Measurements from ENCODE around the gene MTM1.

The MTM1 gene

GRCh38 chrX:150607201-150607600, 38.8 kb downstream of the MTM1 start:
- no peak for DNase-seq

DNA sequence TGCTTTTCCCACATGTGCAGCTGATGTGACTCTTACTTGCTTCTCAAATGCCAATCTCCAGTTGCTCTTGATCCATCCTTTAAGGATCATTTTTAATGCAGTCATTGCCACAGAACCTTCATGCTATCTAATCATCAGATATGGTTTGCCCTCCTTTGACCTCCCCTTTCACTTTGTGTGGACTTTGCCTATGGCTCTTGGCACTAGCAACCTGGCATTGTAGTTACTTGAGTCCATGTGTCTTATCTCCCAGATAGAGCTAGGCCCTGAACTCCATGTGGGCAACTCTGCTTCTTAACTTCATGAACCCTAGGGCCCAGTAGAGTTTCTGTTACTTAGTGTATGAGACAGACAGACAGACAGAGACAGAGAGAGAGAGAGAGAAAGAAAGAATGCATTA, 41.6 kb downstream of the MTM1 start:
- DNase-seq = no peak

DNA sequence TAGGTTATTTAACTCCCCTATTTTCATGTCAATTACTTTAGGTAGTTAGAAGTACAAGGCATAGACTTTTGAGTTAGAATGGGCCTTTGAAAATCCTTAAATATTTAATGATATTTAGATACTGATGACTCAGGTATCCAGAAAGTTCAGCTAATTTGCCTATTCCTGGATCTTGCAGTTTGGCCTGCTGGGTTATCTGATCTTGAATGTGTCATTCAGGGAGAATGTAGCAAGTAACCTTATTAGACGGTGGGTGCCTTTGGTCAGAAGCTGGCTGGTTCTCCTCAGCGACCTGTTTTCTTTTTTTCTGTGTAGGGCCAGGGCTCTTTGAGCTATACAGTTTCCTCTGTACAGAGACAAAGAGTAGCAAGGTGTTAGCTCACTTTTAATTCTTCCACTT, 42.0 kb downstream of the MTM1 start:
- DNase-seq = no peak

GRCh38 chrX:150615356-150615755, 46.9 kb downstream of the MTM1 start:
- no peak for DNase-seq

DNA sequence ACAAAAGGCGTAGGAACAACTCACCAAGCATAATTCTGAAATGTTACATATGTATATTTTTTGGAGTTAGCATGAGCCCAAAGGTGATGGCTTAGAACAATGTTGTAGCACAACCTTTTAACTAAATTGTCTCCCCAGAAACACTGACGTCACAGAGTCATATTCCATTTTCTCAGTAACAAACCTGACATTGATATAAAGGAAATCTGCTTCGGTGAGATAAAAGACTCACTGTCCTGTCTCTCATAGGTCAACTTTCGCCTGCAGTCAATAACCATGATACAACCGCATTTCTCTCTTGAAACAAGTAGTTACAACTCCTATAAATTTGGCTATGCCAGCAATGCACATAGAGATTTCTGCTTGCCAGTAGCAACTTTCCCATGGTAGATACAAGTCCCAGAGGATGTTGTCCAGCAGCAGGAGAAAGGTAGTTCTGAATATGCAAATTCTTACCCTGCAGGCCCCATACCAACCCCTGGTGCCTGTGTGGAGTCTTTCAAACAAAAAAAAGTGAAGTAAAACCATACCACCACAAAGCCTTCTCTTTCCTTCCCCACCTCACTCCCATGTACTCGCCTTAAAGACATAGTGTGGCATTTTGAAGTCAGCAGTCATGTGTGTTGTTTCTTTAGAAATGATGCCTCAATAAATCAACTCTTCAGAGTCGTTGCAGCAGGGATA, 47.9 kb downstream of the MTM1 start:
- DNase-seq = no peak

DNA sequence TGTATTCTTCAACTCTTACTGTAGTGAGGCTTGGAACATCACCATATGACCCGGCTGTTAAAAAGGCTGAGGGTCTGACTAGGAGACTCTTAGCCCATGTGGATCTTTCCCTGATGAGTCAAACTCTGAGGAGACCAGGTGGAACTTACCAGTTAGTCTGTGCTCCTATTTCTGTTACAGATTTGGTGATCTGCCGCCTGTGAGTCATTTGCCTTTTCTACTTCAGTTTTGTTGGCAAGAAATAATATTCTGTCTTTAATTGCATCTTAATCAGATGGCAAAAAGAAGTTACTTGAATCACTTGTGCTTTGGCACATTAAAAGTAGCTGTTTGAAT, 48.4 kb downstream of the MTM1 start:
- no peak for DNase-seq

DNA sequence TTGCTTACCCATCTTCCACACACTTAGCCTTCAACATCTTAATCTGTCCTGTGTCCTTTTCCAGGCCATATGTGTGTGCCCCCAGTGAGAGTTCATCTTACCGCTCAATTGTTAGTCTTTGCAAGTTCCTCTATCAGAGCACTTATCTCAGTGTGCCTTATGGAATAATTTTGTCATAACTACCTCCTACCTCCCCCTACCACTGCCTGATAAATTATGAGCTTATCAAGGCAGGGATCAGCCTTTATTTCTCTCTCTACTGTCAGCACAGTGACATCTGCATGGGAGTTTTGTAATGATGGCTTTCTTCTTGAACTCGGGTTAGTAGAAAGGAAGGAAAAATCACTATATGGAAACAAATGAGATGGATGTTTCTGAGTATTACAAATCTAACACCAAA, 53.2 kb downstream of the MTM1 start:
- DNase-seq = no peak

- no peak for DNase-seq
These were observed 55.2 kb downstream of the MTM1 start for GRCh38 chrX:150623583-150623982.

DNA sequence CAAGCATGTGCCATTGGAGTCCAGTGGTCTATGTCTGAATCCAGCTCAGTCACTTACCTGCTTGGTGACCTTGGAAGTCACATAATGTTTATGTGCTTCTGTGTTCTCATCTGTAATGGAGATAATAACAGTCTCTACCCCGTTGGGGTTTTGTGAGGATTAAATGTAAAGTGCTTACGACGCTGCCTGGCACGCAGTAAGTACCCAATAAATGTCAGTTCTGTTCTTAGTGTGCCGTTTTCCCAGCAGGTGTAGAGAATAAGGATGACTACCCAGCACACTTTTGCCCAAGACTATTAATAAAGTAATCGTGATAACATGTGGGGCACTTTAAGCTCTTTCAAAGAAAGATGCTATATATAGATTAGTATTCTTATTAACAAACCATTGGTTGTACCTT, 56.7 kb downstream of the MTM1 start:
- no peak for DNase-seq

DNA sequence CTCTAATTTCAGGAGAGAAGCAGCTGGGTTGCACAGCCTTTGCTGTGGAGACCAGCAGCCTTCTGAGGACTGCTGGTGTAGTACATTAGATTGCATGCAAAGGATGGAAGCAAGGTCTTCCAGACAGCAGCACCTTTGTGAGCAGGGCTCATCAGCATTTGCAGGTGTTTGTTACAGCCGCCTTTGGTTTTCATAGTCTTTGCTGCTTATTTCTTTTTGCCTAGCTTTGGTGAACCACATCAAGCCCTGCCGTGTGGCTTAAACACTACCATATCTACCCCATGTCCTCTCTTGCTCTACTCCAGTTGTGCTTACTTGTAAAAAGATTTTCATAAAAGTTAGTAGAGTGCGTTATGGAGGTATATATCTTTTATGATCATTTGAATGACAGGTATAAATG, 57.5 kb downstream of the MTM1 start:
- no peak for DNase-seq

DNA sequence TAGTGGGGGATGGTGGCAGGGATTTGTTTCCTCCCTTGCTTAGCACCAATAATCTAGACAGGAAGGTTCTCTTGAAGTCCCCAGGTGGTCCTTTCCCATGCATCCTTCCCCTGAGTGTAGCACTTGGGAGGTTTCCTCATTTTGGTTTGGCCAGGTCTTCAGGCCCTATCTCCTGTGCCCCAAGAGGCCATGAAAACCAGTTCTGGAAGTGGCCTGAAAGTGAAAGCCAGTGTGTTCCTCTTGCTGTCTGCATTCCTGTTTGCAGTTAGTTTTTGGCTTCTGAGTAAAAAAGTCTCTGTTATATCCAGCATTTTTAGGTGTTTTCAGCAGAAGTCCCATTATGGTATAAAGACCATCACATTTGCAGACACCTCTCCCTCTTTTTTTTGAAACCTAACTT, 59.5 kb downstream of the MTM1 start:
- DNase-seq = no peak

- DNase-seq = no peak
These were observed 67.5 kb downstream of the MTM1 start for GRCh38 chrX:150635952-150636351.

DNA sequence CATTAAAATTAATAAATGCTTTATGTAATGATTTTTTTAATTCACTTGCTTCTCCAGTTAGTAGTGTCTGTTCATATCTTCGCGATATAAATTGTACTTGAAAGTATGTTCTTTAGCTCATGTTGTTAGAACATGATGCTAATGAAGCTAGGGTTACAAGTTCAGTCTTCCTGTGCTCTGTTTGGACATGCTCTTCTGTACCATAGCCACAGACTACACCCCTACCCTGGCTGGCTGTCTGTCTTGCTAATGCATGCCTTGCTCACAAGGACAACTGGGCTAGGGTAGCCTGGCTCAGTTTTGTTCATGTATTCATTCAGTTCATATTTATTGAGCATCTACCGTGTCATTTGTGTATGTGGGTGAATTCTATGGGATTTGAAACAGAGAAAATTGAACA, 74.0 kb downstream of the MTM1 start:
- no peak for DNase-seq

DNA sequence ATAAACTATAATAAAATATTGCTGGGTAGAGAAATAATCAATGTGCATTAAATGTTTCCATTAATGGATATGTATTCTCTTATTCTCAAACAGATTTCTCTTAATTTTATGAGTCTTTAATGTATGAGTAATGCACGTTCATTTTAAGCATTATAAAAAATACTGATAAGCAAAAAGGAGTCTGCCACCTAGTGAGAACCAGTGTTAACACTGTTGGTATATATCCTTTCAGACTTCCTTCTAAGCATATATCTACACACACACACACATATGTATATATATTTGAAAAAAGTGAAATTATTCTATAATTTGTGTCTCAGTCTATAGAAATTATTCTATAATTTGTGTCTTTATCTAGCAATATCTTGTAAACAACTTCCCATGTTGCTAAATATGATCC, 74.8 kb downstream of the MTM1 start:
- no peak for DNase-seq

- no peak for DNase-seq
These were observed 75.5 kb downstream of the MTM1 start for GRCh38 chrX:150643958-150644357.

GRCh38 chrX:150644422-150644821, 76.0 kb downstream of the MTM1 start:
- DNase-seq = no peak

- no peak for DNase-seq
These were observed 78.9 kb downstream of the MTM1 start for GRCh38 chrX:150647331-150647730.

GRCh38 chrX:150648296-150648940, 80.0 kb downstream of the MTM1 start:
- DNase-seq = no peak

DNA sequence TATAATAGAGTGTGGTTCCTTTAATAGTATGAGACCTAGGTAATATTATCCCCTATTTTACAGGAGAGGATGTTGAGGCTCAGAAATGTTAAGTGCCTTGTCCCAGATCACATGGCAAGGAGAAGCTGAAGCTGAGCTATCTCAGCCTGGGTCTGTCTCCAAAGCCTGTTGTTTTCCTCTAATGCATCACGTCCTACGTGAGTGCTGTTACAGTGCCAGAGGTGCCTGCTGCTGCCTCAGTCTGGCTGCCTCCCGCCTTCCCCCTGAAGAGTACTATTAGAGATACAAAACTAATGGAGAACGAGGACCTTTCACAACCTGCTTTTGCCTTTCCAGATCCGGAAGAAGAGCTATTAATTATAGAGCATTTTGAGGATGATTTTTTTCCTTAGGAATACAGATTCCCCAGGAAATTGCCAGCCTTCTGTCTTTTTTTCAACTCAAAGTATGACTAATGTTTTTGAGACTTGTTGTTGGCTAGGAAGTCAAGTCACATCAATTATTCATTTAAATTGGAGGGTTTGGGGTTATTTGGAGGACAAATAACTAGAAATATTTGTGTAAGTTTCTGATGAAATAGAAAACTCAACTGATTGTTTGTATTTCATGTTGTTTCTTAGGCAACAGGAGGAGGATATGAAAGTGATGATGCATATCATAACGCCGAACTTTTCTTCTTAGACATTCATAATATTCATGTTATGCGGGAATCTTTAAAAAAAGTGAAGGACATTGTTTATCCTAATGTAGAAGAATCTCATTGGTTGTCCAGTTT, 80.9 kb downstream of the MTM1 start:
- DNase-seq = no peak

DNA sequence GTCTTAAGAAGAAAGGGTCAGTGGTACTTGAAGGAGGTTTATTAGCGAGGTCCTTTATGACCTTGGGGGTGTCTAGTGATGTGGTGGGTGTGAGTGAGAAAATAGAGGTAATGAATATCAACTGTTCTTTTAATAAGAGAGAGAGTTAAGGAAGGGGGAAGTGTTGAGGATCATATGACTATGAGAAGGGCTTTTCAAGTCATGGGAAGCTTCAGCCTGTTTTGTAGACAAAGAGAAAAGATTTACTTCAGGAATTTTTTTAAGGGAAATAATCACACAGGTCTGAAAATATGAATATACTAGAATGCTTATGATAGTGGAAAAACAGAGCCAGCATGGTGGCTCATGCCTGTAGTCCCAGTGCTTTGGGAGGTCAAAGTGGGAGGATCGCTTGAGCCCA, 83.5 kb downstream of the MTM1 start:
- DNase-seq = no peak

DNA sequence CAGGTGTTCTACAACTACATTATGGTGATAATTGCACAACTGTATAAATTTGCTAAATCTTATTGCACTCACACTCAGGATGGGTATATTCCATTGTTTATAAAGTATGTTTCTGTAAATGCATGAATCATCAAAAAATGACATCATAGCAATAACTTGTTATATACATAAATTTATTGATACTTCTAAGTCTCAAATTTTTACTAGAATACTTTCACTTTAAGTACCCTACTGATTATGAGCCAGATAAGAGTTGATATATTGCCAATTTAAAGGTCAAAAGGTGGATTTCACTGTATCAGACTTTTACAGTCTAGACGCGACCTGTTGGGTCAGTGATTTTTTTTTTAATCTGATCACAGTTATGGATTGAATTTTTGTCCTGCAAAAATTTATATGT, 87.4 kb downstream of the MTM1 start:
- no peak for DNase-seq

DNA sequence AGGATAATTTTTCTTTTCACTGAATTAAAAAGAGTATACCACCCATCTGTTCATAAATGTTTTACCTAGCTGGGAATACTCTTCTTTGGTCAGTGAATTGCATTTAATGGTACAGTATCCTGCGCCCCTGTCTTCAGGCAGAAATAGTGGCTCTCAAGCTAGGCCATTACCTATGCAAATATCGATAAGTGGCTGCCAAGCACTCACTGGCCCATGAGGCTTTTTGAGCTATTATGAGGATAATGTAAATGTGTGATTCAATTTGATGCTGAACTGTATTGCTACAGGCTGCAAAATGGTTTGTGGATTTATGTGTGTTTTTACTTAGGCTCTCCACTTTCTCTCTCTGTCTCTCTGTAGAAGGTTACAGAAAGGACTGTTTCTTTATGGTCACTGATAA, 94.7 kb downstream of the MTM1 start:
- DNase-seq = no peak

DNA sequence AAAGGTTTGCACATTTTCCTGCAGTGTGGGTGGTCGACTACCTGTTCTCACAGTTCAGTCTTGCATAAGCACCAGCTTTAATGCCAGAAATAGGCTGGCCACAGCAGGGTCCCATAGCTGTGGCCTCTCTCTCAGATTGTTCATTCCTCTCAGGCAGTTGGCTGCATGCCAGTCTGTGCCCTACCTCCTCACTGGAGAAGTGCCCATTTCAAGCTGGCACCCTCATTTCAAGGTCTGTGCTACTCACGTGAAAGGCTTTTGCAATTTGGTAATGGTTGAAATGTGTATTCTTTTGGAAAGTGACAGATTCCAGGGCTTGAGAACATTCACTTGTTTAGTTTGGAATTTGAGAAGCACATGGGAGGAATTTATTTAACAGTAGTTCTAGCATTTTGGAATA, 95.9 kb downstream of the MTM1 start:
- DNase-seq = no peak

GRCh38 chrX:150676221-150676620, 107.8 kb downstream of the MTM1 start:
- no peak for DNase-seq

DNA sequence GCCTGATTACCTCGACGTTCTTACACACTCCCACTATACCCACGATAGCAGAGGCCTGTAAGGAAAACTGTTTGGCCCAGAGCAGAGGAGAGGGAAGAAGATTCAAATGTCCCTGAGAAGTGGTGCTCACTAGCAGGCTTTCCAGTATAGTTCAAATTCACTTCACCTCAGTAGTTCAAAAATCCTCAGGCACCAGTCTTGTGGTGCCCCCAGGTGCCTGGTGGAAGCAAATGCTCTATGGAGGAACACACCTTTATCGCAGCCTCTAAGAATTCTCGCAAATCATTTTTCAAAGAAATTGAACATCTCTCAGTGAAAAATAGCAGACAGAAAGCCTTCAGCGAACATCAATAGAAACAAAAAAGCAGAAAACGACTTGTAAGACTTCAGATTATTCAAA, 112.6 kb downstream of the MTM1 start:
- DNase-seq = no peak

All from activated naive CD4-positive, alpha-beta T cell (primary cell).